Left renal cortex interstitium (tissue), 4 donors: ENCODE measurements around the gene SLC38A4. TPM values are rescaled to one million over a fixed set of nuclear protein-coding genes. Genes with fewer than 3 reads are reported as not detected.

Experiments
- DNase-seq, 4 donors: peaks; one replicate each; pipeline ENCODE4 v3.0.0-alpha.2; 2013; ENCODE audit warnings: low read depth in 4 of 4, low spot score in 2 of 4, missing footprints in 1 of 4
- polyA plus RNA-seq, 4 donors: library from polyadenylated mRNA; unstranded; fragments of 120-200 nt; gene quantifications; one replicate each; pipeline ENCODE4 v1.2.1, GENCODE V29; 2013; ENCODE audit not compliant: insufficient read length in 4 of 4

Gene SLC38A4
- polyA plus RNA-seq, 4 donors = 19.0 to 28.5 (median 22.4) TPM

- DNase-seq = peak in 1 of 4 donors; percentile 4
Measured at GRCh38 chr12:46722394-46723185, 103.2 kb downstream of the SLC38A4 start.

GRCh38 chr12:46718495-46718894 is 107.3 kb downstream of the SLC38A4 start:
- no peak for DNase-seq

- no peak for DNase-seq
Measured at GRCh38 chr12:46717868-46718267, 107.9 kb downstream of the SLC38A4 start.

- no peak for DNase-seq
Measured at GRCh38 chr12:46717159-46717558, 108.6 kb downstream of the SLC38A4 start.
